Measurements from ENCODE around the gene PLD2. TPM values are rescaled to one million over a fixed set of nuclear protein-coding genes. Genes with fewer than 3 reads are reported as not detected.

The PLD2 gene
- total and polyA plus RNA-seq, 9 of the 15 experiments (the other 6 are each of a cell fraction or from before 2014, with no cell fraction given), result 0.20 to 7.5 (median 3.3) TPM

DNA sequence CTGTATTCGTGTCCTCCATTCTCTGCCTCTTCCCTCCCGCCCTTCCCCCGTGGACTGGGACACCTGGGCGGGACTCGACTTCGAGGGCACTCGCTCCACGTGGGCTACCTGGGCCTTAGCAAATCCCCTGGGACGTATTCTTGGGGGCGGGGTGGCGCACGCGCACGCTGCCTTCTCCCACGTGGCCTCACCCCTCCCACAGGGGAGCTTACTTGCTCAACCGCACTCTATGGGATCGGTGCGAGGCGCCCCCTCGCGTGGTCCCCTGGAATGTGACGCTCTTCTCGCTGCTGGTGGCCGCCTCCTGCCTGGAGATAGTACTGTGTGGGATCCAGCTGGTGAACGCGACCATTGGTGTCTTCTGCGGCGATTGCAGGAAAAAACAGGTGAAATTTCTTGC is 24.3 kb upstream of the PLD2 start (continued):
- TF ChIP-seq ZEB2 (IDR thresholded peaks at IDR 0.05) (no peak), MTA1 (IDR thresholded peaks at IDR 0.05; ENCODE audit: borderline replicate concordance) (no peak), KLF6 (CRISPR knock-in tag; IDR thresholded peaks at IDR 0.05; ENCODE audit: borderline replicate concordance) (no peak), ZNF696 (CRISPR knock-in tag; conservative IDR thresholded peaks at IDR 0.05) (no peak), BCOR (IDR thresholded peaks at IDR 0.05) (no peak), HNRNPL (IDR thresholded peaks at IDR 0.05; ENCODE audit: low read depth, low read length) (no peak), PKNOX1 (IDR thresholded peaks at IDR 0.05) (no peak), TAF1 (IDR thresholded peaks at IDR 0.05; ENCODE audit: control insufficient read depth, extremely low read depth, insufficient read depth, low read length, severe bottlenecking) (no peak), BHLHE40 (IDR thresholded peaks at IDR 0.05; ENCODE audit: low read length) (no peak), XRCC3 (IDR thresholded peaks at IDR 0.05) (no peak), CREBBP (IDR thresholded peaks at IDR 0.05; ENCODE audit: low read depth, low read length) (no peak), DMBX1 (CRISPR knock-in tag; IDR thresholded peaks at IDR 0.05; ENCODE audit: borderline replicate concordance) (no peak), RAD21 (CRISPR knock-in tag; conservative IDR thresholded peaks at IDR 0.05 in 1 of 2, IDR thresholded peaks at IDR 0.05 in 1 of 2) (peak; percentile 10 to 65; a peak in 2 of 4 replicates), HDAC1 (IDR thresholded peaks at IDR 0.05) (no peak), MXD1 (CRISPR knock-in tag; IDR thresholded peaks at IDR 0.05; ENCODE audit: borderline replicate concordance, poor library complexity, severe bottlenecking) (no peak)
- TF ChIP-seq, protein P1, sequence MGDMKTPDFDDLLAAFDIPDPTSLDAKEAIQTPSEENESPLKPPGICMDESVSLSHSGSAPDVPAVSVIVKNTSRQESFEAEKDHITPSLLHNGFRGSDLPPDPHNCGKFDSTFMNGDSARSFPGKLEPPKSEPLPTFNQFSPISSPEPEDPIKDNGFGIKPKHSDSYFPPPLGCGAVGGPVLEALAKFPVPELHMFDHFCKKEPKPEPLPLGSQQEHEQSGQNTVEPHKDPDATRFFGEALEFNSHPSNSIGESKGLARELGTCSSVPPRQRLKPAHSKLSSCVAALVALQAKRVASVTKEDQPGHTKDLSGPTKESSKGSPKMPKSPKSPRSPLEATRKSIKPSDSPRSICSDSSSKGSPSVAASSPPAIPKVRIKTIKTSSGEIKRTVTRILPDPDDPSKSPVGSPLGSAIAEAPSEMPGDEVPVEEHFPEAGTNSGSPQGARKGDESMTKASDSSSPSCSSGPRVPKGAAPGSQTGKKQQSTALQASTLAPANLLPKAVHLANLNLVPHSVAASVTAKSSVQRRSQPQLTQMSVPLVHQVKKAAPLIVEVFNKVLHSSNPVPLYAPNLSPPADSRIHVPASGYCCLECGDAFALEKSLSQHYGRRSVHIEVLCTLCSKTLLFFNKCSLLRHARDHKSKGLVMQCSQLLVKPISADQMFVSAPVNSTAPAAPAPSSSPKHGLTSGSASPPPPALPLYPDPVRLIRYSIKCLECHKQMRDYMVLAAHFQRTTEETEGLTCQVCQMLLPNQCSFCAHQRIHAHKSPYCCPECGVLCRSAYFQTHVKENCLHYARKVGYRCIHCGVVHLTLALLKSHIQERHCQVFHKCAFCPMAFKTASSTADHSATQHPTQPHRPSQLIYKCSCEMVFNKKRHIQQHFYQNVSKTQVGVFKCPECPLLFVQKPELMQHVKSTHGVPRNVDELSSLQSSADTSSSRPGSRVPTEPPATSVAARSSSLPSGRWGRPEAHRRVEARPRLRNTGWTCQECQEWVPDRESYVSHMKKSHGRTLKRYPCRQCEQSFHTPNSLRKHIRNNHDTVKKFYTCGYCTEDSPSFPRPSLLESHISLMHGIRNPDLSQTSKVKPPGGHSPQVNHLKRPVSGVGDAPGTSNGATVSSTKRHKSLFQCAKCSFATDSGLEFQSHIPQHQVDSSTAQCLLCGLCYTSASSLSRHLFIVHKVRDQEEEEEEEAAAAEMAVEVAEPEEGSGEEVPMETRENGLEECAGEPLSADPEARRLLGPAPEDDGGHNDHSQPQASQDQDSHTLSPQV (IDR thresholded peaks at IDR 0.05), result no peak
- TF ChIP-seq, protein P2, sequence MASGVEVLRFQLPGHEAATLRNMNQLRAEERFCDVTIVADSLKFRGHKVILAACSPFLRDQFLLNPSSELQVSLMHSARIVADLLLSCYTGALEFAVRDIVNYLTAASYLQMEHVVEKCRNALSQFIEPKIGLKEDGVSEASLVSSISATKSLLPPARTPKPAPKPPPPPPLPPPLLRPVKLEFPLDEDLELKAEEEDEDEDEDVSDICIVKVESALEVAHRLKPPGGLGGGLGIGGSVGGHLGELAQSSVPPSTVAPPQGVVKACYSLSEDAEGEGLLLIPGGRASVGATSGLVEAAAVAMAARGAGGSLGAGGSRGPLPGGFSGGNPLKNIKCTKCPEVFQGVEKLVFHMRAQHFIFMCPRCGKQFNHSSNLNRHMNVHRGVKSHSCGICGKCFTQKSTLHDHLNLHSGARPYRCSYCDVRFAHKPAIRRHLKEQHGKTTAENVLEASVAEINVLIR (CRISPR knock-in tag; IDR thresholded peaks at IDR 0.05), result no peak
- TF ChIP-seq, protein P3, sequence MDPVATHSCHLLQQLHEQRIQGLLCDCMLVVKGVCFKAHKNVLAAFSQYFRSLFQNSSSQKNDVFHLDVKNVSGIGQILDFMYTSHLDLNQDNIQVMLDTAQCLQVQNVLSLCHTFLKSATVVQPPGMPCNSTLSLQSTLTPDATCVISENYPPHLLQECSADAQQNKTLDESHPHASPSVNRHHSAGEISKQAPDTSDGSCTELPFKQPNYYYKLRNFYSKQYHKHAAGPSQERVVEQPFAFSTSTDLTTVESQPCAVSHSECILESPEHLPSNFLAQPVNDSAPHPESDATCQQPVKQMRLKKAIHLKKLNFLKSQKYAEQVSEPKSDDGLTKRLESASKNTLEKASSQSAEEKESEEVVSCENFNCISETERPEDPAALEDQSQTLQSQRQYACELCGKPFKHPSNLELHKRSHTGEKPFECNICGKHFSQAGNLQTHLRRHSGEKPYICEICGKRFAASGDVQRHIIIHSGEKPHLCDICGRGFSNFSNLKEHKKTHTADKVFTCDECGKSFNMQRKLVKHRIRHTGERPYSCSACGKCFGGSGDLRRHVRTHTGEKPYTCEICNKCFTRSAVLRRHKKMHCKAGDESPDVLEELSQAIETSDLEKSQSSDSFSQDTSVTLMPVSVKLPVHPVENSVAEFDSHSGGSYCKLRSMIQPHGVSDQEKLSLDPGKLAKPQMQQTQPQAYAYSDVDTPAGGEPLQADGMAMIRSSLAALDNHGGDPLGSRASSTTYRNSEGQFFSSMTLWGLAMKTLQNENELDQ (CRISPR knock-in tag; IDR thresholded peaks at IDR 0.05; ENCODE audit: borderline replicate concordance), result no peak
- TF ChIP-seq, protein P4, sequence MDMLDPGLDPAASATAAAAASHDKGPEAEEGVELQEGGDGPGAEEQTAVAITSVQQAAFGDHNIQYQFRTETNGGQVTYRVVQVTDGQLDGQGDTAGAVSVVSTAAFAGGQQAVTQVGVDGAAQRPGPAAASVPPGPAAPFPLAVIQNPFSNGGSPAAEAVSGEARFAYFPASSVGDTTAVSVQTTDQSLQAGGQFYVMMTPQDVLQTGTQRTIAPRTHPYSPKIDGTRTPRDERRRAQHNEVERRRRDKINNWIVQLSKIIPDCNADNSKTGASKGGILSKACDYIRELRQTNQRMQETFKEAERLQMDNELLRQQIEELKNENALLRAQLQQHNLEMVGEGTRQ (CRISPR knock-in tag; IDR thresholded peaks at IDR 0.05), result peak; percentile 78
